ENCODE measurements around the gene PIGT. TPM values are rescaled to one million over a fixed set of nuclear protein-coding genes. Genes with fewer than 3 reads are reported as not detected.

The PIGT gene
- total and polyA plus RNA-seq, 2 of the 4 experiments (the other 2 are of a cell fraction), result 31.2 to 145 TPM

- Histone ChIP-seq H3K9me1 (ENCODE audit: insufficient read depth, low read length) (no peaks in the 10 kb centered on the region), H3K14ac (replicated peaks; ENCODE audit: low read depth, low read length) (no peak overlapping the region), H3K27me3 (ENCODE audit: control insufficient read depth, insufficient read depth, low read length) (no peaks in the 10 kb centered on the region), H3K23ac (ENCODE audit: low read depth, low read length) (no peak overlapping the region), H3K18ac (ENCODE audit: low read depth, low read length) (no peak overlapping the region), H3K27ac (ENCODE audit: insufficient read depth, low read length) (no peak overlapping the region), H3K36me3 (ENCODE audit: control insufficient read depth, insufficient read depth, low read length) (peaks cover 7% of the 10 kb centered on the region), H2BK15ac (ENCODE audit: low read depth, low read length) (no peak overlapping the region), H4K8ac (ENCODE audit: low read depth in 2 of 2, low read length in 2 of 2) (no peak overlapping the region), H3K56ac (ENCODE audit: extremely low read depth, insufficient read depth, low read length) (no peak overlapping the region), H3K9me3 (ENCODE audit: control insufficient read depth, insufficient read depth, low read length) (no peaks in the 10 kb centered on the region), H2BK120ac (ENCODE audit: low read depth, low read length) (no peak overlapping the region), H3K4ac (ENCODE audit: low read depth, low read length) (no peak overlapping the region), H4K5ac (ENCODE audit: low read depth, low read length) (no peak overlapping the region), H2BK20ac (ENCODE audit: low read depth, low read length) (no peak overlapping the region), H3K4me2 (ENCODE audit: low read depth, low read length) (no peak overlapping the region), H2AFZ (replicated peaks; ENCODE audit: low read length, poor library complexity) (peak overlapping the region; percentile 37), H2BK5ac (ENCODE audit: low read depth, low read length, poor library complexity, severe bottlenecking) (no peak overlapping the region), H4K91ac (ENCODE audit: insufficient read depth, low read depth, low read length) (no peak overlapping the region), H2AK9ac (replicated peaks; ENCODE audit: low read depth, low read length, poor library complexity) (no peak overlapping the region), H4K20me1 (ENCODE audit: insufficient read depth, low read length) (no peaks in the 10 kb centered on the region), H3K79me1 (ENCODE audit: low read depth in 1 of 2, low read length in 2 of 2) (peaks cover 0 to 3% of the 10 kb centered on the region in 2 experiments; a peak in 2 of 4 replicates), H3K4me1 (ENCODE audit: control insufficient read depth, insufficient read depth, low read length) (no peaks in the 10 kb centered on the region; the same call in 1 of the 2 replicates), H3K9ac (ENCODE audit: low read depth, low read length) (no peak overlapping the region), H2AK5ac (ENCODE audit: low read depth, low read length) (no peak overlapping the region), H3K4me3 (ENCODE audit: insufficient read depth, low read depth, low read length) (no peak overlapping the region)
- dilution Hi-C loops (cut with HindIII; ENCODE audit: low sequenced_read_pairs, unreplicated experiment), result no loop called here
- TF ChIP-seq SMC3 (IDR thresholded peaks at IDR 0.05; ENCODE audit: low read depth, low read length) (no peak), MAZ (IDR thresholded peaks at IDR 0.05; ENCODE audit: borderline replicate concordance, low read depth, low read length) (no peak), FOS (IDR thresholded peaks at IDR 0.05; ENCODE audit: low read depth, low read length) (no peak), RCOR1 (IDR thresholded peaks at IDR 0.05; ENCODE audit: insufficient replicate concordance, low read length) (no peak), MAFK (IDR thresholded peaks at IDR 0.05; ENCODE audit: low read depth, low read length) (no peak), RFX5 (IDR thresholded peaks at IDR 0.05; ENCODE audit: low read depth, low read length) (no peak), MXI1 (IDR thresholded peaks at IDR 0.05; ENCODE audit: borderline replicate concordance, low read depth, low read length) (no peak), BHLHE40 (IDR thresholded peaks at IDR 0.05; ENCODE audit: low read depth, low read length) (no peak), NFE2L2 (IDR thresholded peaks at IDR 0.05; ENCODE audit: low read depth, low read length) (no peak), CHD1 (IDR thresholded peaks at IDR 0.05; ENCODE audit: low read depth, low read length) (no peak), CEBPB (IDR thresholded peaks at IDR 0.05; ENCODE audit: low read depth, low read length) (no peak)
- ATAC-seq (ENCODE audit: low read depth) (no peak), DNase-seq (no peak)
- no TSS peak for BruUV-seq (replicated peaks)
- intact Hi-C loops (cut with micrococcal nuclease), result no loop called here
- ChIA-PET POLR2A (ENCODE audit: unreplicated experiment) (interaction anchor here (1.2 kb wide), 1 partner anchor 9 kb away, joined by 4 read pairs; the partner anchor contains the start of gene SYS1), CTCF (interaction anchor here (1.3 to 2.1 kb wide), 3 partner anchors 9 to 399 kb away, joined by 3 to 6 read pairs (median 5); partner anchors contain the start of gene SYS1)
- in situ Hi-C loops (cut with MboI; ENCODE audit: low sequenced_read_pairs), result no loop called here
- 70% methylated on average over 5 of the region's 10 CpGs; no CpG with 5 or more reads in 1 of the 2 experiments for WGBS, 2 experiments (ENCODE audit: extremely low coverage in 2 of 2, insufficient read length in 1 of 2)
Observed at GRCh38 chr20:45372241-45372640, 43.7 kb upstream of the PIGT start.

Measured in IMR-90 (cell line).